ENCODE data around the gene HS6ST3. TPM values are rescaled to one million over a fixed set of nuclear protein-coding genes. Genes with fewer than 3 reads are reported as not detected.

Gene HS6ST3
- total RNA-seq, 4 donors from 2014 or later = 0.16 to 0.27 TPM; not detected in 2

DNA sequence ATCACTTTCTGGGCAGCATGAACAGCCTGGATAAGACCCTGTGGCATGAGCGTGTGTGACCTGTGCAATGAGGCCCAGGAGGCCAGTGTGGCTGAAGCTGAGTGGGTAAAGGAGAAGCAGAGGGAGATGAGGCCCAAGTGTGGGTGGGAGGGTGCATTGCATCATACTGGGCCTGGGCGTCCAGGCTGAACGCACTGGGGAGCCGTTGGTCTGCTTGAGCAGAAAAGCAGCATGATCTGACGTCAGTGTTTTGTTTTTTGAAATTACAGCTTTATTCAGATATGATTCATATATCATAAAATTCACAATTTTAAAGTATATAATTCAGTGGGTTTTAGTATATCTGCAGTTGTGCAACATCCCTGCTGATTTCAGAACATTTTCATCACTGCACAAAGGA lies 409.7 kb downstream of the HS6ST3 start:
- Histone ChIP-seq H3K4me3 (no peak overlapping the region), H3K9me3 (no peaks in the 10 kb centered on the region), H3K27me3 (no peaks in the 10 kb centered on the region), H3K4me1 (no peaks in the 10 kb centered on the region), H3K36me3 (no peaks in the 10 kb centered on the region), H3K27ac (no peak overlapping the region)
- TF ChIP-seq POLR2A (IDR thresholded peaks at IDR 0.05) (no peak), POLR2AphosphoS5 (IDR thresholded peaks at IDR 0.05) (no peak), EP300 (IDR thresholded peaks at IDR 0.05; ENCODE audit: low read depth) (no peak)
- TF ChIP-seq, protein P1, sequence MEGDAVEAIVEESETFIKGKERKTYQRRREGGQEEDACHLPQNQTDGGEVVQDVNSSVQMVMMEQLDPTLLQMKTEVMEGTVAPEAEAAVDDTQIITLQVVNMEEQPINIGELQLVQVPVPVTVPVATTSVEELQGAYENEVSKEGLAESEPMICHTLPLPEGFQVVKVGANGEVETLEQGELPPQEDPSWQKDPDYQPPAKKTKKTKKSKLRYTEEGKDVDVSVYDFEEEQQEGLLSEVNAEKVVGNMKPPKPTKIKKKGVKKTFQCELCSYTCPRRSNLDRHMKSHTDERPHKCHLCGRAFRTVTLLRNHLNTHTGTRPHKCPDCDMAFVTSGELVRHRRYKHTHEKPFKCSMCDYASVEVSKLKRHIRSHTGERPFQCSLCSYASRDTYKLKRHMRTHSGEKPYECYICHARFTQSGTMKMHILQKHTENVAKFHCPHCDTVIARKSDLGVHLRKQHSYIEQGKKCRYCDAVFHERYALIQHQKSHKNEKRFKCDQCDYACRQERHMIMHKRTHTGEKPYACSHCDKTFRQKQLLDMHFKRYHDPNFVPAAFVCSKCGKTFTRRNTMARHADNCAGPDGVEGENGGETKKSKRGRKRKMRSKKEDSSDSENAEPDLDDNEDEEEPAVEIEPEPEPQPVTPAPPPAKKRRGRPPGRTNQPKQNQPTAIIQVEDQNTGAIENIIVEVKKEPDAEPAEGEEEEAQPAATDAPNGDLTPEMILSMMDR (IDR thresholded peaks at IDR 0.05) = no peak
- DNase-seq = no peak
- WGBS, 2 donors (ENCODE audit: low coverage in 1 of 2) = 83 to 86% methylated on average over 5 of the region's 5 CpGs
- in situ Hi-C loops (cut with MboI; ENCODE audit: low pct_ligation_motif_present in 1 of 4, low pct_unique_long_range_greater_than_20kb in 1 of 4, low sequenced_read_pairs in 3 of 4) = no loop called here
- intact Hi-C loops (cut with DNase I; ENCODE audit: low total_unique reads) = no loop called here

DNA sequence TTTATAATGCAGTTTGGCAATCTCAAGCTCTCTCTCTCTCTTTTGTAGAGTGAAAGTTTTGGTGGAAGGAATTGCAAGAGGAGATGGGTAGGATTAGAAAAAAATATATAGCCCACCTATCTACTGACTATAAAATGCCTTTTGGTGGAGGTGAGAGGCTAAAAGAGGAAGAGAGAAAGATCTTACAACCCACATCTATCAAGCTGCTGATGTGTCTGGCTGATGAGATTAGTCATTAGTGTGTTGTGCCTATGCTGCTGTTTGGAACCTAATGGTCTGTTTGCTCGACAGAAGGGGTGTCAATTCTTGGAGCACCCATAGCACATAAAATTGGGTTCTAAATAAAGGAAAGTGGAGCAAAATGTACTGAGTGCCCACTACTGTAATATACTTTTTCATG lies 411.0 kb downstream of the HS6ST3 start:
- TF ChIP-seq POLR2AphosphoS5 (IDR thresholded peaks at IDR 0.05) (no peak), POLR2A (IDR thresholded peaks at IDR 0.05) (no peak), EP300 (IDR thresholded peaks at IDR 0.05; ENCODE audit: low read depth) (no peak)
- TF ChIP-seq, protein P1 (IDR thresholded peaks at IDR 0.05) = no peak
- in situ Hi-C loops (cut with MboI; ENCODE audit: low pct_ligation_motif_present in 1 of 4, low pct_unique_long_range_greater_than_20kb in 1 of 4, low sequenced_read_pairs in 3 of 4) (no loop called here), intact Hi-C loops (cut with DNase I; ENCODE audit: low total_unique reads) (no loop called here)
- H3K9me3 ChIP-seq = no peaks in the 10 kb centered on the region
- H3K27ac ChIP-seq = no peak overlapping the region
- WGBS, 2 donors (ENCODE audit: low coverage in 1 of 2) = 60 to 72% methylated on average over 1 of the region's 1 CpG
- no peak for DNase-seq
- no peaks in the 10 kb centered on the region for H3K27me3 ChIP-seq
- H3K4me1 ChIP-seq = no peaks in the 10 kb centered on the region
- H3K36me3 ChIP-seq = no peaks in the 10 kb centered on the region
- no peak overlapping the region for H3K4me3 ChIP-seq

DNA sequence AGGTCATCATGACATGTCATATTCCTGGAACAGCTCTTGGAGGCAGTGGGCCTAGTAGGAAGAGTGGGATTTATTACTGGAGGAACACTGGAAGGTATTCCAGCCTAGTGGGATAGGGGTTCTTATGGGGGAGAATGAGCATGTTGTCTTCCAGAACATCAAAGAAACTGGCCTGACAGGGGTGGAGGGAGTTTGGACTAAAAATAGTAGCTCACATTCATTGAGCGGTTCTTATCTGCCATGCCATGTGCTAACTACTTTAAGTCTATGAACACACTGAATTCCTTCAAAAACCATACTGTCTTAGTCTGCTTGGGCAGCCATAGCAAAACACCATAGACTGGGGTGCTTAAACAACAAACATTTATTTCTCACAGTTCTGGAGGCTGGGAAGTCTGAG lies 413.6 kb downstream of the HS6ST3 start:
- Histone ChIP-seq H3K27me3 (no peaks in the 10 kb centered on the region), H3K4me1 (no peaks in the 10 kb centered on the region), H3K4me3 (no peak overlapping the region), H3K27ac (no peak overlapping the region), H3K36me3 (no peaks in the 10 kb centered on the region), H3K9me3 (no peaks in the 10 kb centered on the region)
- in situ Hi-C loops (cut with MboI; ENCODE audit: low pct_ligation_motif_present in 1 of 4, low pct_unique_long_range_greater_than_20kb in 1 of 4, low sequenced_read_pairs in 3 of 4) (no loop called here), intact Hi-C loops (cut with DNase I; ENCODE audit: low total_unique reads) (no loop called here)
- 83 to 91% methylated on average over 1 of the region's 1 CpG for WGBS, 2 donors (ENCODE audit: low coverage in 1 of 2)
- DNase-seq = no peak
- TF ChIP-seq, protein P1 (IDR thresholded peaks at IDR 0.05) = no peak
- no peak for TF ChIP-seq POLR2AphosphoS5 (IDR thresholded peaks at IDR 0.05)
- TF ChIP-seq EP300 (IDR thresholded peaks at IDR 0.05; ENCODE audit: low read depth) = no peak
- no peak for TF ChIP-seq POLR2A (IDR thresholded peaks at IDR 0.05)

DNA sequence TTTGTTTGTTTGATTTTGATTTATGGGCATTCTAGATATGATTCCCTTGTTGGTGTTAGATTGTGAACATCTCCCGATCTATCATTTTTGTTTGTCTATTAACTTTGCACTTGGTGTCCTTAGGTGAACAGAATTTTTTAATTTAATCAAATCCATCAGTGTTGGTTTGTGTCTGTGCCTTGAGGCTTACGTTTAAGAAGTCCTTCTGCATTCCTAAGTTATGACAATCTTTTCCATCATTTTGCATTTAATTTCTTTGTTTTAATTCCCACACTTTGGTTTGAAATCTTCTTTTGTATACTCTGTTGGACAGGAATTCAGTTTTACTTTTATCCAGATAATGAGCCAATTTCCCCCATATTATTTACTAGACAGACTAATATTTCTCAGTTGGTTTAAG lies 421.7 kb downstream of the HS6ST3 start:
- H3K4me1 ChIP-seq = no peaks in the 10 kb centered on the region
- H3K27me3 ChIP-seq = no peaks in the 10 kb centered on the region
- in situ Hi-C loops (cut with MboI; ENCODE audit: low pct_ligation_motif_present in 1 of 4, low pct_unique_long_range_greater_than_20kb in 1 of 4, low sequenced_read_pairs in 3 of 4) (no loop called here), intact Hi-C loops (cut with DNase I; ENCODE audit: low total_unique reads) (no loop called here)
- 76 to 89% methylated on average over 2 of the region's 2 CpGs for WGBS, 2 donors (ENCODE audit: low coverage in 1 of 2)
- H3K36me3 ChIP-seq = no peaks in the 10 kb centered on the region
- DNase-seq = no peak
- H3K9me3 ChIP-seq = no peaks in the 10 kb centered on the region
- no peak for TF ChIP-seq EP300 (IDR thresholded peaks at IDR 0.05; ENCODE audit: low read depth)
- no peak for TF ChIP-seq POLR2AphosphoS5 (IDR thresholded peaks at IDR 0.05)
- TF ChIP-seq POLR2A (IDR thresholded peaks at IDR 0.05) = no peak
- TF ChIP-seq, protein P1 (IDR thresholded peaks at IDR 0.05) = no peak
- no peak overlapping the region for H3K4me3 ChIP-seq
- H3K27ac ChIP-seq = no peak overlapping the region

All from transverse colon (tissue), 4 donors.